ENCODE data around the gene PRPF40A.
A peak's percentile ranks its signal among the peaks of the same experiment; 100 is the strongest.

Gene PRPF40A

DNA sequence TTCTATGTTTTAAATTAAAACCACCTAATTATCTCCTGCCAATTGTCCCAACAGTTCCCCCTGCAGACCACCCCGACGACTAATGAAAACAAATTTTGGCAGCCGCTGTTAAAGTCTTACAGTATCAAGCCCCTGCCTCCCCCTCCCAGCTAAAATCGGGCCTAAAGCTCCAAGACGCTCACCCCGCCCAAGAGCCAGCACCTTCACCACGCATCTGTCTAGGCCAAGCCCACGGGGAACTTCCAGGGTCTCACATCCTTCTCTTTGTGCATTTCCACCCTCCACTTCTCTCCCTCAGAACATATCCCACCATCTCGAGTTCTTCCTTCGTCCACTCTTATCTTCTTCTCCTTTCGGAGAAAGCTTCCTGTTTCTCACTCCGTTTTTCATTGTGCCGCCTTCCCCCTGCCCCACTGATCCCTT, 445 bp downstream of the PRPF40A start:
- DNase-seq: no peak

DNA sequence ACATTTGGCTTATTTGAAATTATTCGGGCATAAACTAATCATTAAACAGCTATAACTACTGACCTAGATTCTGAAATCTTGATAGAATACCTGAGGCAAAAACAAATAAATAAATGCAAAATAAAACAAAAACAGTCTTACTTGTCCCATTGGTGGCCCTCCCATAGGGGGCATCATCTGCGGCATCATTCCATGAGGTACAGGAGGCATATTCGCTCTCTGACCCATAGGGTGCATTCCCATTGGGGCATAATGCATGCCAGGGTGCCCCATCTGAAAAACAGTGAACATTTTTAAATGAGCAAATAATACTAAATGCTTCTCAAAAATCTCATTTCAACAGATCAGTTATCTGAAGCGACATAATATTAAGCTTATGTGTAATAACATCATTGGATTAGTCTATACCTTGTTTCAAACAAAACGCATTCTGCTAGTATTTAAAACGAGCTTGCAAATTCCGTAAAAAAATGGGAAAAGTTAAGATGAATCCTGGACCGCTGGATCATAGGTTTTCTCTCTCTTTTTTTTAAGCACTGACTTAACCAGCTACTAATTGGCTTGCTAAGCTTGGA, 1.3 kb downstream of the PRPF40A start:
- DNase-seq: peak; percentile 50

DNA sequence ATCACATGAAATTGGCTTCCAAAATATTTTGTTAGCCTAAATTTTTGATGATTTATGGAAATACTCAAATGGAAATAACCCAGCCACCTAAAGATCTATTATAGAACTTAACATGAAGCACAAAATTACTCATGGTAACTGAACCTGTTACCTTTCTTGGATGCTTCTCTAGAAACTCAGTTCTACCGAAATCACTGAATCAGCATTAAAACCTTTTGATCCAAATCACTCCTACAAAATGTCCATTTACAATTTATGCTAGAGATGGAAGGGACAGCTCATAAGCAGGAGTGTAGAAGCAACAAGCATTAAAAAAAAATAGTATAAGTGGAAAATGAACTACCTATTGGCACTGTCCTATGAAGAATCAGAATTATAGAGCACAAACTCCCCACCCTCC, 2.1 kb downstream of the PRPF40A start:
- no peak for DNase-seq

DNA sequence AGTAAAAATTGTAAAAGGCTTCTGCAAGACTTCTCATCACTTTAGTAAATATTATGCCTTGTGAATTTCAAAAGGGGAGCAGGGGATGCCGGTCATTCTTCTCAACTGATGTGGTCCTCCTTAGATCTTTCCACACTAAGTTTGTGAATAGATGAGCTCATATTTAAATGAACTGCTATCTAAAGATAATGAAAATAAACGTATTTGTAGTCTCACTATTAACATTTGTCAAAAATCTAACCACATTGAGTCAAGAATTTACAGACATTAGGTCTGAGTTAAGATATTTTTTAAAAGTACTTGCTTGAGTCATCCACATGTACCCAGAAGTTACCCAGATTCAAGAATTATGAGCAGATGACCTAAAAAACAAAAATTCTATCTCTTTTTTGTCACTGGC, 6.5 kb downstream of the PRPF40A start:
- DNase-seq: no peak

DNA sequence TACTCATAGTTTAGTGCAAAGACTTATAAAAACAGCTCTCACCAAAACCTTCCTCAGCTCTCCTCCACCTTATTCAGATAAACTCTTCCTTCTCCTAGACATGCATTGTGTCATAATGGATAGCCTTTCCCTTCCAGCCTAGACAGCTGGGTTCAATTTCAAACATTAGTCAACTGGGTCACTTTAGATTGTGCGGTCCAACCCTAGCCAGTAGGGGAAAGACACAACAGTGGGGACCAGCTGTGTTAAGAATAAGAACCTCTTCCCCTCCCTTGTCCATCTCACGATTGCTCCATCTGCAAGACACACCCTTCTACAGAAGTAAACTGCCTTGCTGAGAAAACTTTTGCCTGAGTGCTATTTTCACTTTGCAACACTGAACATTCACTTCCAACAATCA, 8.5 kb downstream of the PRPF40A start:
- DNase-seq: no peak

DNA sequence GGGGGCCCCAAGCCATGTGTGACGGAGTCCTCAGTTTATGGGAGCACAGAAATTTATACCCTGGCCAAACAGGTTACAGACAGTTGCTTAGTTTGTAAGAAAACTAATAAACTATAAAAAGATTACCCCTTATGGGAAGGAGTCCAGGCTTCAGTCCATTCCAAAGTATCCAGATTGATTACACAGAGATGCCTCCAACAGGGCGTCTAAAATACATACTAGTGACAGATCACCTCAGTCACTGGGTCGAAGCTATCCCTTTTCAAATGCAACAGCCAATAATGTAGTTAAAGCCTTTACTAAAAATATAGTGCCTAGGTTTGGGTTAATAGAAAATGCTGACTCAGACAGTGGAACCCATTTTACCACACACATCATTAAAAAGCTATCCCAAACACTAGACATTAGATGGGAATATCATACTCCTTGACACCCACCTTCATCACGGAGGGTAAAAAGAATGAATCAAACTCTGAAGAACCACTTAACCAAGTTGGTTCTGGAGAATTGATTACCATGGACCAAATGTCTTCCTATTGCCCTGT, 10.7 kb downstream of the PRPF40A start:
- DNase-seq: no peak

DNA sequence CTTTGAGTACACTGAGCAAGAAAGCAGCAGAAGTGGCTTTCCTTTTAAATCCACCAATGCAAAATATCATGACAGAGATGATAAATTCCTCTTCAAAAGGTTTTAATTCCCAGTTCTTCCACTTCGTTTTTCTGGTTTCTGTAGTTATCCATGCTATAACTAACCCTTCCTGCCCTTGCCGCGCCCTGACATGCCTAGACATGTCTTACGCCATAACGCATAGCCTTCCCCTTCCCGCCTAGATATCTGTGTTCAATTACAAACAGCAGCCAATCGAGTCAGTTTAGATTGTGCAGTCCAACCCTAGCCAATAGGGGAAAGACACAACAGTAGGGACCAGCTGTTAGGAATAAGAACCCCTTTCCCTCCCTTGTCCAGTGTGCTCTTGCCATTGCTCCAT, 16.1 kb downstream of the PRPF40A start:
- DNase-seq: no peak

DNA sequence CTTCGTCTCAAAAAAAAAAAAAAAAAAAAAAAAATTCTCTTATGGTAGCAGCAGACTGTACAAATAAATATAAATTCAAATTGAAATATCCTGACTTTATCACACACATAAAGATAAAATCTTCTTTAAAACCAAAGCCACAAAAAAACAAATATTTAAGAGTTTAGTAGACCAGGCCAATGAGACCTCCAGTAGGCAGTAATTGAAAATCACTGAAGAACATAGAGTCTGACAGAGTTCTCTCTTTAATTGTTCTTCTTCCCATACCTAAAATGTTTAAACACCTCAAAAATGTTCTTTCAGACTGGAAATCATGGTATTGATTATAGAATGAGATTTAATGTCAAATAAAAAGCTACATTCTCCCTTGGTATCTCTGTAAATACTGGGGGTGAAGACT, 20.8 kb downstream of the PRPF40A start:
- DNase-seq: no peak

DNA sequence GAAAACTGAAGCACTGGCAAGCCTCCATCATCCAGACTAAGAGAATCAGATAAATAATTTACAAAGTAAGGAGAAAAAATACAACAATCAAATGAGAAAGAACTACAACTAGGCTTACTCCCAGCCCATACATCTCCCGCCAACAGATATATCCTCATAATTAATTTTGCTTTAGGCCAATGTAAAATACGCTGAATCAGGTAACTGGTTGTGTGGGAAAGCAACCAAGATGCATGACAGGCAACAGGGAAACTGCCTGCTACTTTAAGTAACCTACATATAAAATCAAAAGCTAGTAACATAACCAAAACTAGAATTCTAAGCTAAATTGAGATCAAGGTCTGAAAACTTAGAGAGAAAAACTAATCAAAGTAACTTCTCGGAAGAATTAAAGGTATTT, 21.5 kb downstream of the PRPF40A start:
- no peak for DNase-seq

DNA sequence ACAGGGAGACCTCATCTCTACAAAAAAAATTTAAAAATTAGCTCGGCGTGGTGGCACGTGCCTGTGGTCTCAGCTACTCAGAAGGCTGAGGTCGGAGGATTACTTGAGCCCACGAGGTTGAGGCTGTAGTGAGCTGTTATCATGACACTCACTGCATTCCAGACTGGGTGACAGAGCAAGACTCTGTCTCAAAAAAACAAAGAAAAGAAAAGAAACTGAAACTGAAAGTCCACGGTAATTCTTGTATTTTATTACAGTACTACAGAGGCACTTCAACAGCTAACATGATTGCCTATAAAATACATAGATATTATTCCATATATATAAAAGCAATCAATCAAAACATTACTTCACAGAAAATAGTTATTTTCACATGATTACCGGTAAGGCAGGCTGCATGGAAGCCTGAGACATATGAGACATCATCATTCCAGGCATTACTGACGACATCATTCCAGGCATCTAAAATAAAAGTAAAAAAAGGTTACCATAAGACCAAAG, 23.1 kb downstream of the PRPF40A start:
- peak; percentile 66 for DNase-seq

DNA sequence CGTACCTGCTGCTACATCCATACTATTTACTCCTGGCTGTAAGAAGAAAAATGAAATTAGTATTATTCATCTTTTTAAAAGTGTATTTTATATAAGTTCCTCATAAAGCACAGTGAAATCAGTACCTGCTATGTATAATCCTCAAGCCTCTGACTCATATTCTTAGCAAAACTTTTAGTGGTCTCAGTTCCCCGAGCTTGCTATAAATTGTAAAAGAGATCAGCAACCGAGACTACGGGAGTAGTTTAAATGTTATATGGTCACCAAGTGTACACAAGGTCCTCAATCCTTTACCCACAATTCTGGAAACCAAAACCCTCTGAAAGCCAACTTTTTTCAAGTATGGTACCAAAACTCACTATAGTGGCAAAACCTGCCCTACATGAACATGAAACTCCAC, 24.2 kb downstream of the PRPF40A start:
- DNase-seq: no peak

DNA sequence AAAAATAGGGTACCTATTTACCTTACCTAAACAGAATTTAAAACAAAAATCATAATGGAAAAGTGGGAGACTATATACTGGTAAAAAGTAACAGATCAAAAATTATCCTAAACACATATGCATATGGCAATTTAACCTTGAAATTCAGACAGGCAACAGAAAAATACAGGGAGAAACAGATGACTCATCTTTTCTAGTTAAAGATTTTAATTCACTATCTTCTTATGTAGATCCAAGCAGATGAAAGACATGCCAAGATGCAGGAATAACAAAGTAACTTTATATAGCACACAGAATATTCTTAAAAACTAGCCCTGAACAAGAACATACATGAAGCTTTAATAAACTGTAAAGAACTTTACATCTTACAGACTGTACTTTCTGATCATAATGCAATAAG, 30.9 kb downstream of the PRPF40A start:
- no peak for DNase-seq

DNA sequence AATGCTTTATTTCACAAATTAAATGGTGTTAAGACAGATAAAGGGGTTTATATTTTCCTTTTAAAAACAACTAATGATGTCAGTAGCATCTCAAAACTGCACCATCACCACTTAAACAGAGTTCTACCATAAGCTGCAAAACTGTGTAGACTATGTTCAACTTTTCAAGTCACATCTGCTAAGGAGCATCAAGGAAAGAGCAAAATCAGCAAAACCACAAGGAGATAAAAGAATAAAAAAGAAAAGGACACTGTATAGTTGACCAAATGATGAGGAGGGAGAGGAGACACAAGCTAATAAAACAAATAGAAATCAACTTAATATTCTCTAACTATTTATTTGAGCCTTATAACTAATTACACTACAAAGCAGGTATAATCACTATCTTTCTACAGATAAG, 33.9 kb downstream of the PRPF40A start:
- DNase-seq: no peak

DNA sequence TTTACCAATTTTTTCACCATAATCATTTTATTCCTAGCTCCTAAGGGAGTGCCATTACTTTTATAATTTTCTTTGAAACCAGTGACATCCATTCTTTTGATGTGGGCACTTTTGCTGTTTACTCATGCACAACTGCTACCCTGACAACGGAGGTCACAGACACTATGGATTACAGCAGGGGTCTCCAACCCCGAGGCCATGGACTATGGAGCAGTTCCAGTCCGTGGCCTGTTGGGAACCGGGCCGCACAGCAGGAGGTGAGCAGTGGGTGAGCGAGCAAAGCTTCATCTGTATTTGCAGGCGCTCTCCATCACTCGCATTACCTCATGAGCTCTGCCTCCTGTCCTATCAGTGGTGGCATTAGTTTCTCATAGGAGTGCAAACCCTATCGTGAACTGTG, 34.6 kb downstream of the PRPF40A start:
- no peak for DNase-seq

DNA sequence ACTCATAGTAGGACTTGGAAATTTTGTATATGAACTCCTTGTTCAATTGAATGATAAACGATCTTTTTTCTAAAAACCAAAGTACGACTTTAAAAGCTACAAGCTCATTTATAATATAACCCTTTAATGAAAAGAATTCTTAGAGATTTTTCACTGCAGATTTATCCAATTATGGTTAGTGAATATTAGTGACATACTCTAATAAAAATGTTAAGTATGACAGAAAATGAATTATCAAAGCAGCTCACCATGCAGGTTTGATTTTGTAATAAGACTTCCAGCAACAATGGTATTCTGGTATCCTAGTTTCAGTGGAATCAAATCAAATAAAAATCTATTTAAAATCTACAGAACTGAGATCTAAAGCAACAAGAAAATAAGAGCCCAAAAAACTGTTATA, 38.5 kb downstream of the PRPF40A start:
- no peak for DNase-seq

DNA sequence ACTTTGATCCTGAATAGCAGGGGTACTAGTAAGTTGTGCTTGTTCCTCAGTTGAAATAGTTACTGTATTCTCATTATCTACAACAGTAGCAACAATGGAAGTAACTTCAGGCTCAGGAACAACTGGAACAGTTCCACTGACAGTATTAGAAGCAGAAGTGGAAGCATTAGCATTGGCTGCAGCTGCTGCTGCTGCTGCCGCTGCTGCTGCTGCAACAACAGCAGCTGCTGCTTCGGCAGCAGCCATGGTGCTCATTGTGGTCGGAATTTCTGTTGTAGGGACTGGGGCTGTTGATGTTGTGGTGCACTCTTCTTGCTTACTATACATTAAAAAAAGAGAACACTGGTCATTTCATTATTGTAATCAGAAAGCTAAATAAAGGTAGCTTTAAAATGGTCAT, 40.8 kb downstream of the PRPF40A start:
- no peak for DNase-seq

DNA sequence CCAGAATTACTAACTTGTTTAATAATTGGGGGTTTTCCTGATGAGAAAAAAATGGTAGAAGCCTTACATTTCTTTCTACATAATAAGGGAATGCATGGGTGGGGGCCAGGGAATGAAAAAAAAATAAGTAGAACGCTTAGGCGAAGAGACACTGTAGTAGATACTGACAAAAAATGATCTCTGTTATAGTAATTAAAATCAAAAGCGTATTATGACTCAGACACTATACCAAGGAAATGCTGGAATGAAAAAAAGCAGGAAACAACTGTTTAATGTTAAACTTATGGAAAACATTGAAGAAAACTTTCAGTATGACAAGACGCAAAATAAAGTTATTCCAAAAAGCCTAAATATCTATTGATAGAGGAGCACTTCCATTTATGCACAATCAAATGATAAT, 42.9 kb downstream of the PRPF40A start:
- DNase-seq: no peak

DNA sequence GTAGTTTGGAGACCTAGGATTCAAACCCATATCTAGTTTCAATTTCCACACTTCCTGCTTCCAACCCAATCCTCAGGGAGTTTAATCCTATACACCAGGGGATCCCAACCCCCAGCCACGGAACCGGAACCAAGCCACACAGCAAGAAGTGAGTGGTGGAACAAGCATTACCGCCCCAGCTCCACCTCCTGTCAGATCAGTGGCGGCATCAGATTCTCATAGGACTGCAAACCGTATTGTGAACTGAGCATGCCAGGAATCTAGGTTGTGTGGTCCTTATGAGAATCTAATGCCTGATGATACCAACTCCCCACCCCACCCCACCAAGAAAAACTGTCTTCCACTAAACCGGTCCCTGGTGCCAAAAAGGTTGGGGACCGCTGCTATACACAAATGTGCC, 52.5 kb downstream of the PRPF40A start:
- DNase-seq: no peak

DNA sequence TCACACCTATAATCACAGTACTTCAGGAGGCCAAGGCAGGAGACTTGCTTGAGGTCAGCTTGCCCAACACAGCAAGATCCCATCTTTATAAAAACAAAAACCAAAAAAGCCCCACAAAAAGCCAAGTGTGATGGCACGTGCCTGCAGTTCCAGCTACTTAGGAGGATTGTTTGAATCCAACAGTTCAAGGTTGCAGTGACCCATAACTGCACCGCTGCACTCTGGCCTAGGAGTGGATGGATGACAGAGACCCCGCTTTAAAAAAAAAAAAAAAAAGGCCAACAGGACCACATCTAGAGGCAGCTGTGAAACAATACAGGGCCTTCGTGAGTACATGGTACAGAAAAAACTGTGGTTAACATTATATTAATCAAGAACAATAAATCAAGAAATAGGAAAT, 56.2 kb downstream of the PRPF40A start:
- DNase-seq: no peak

DNA sequence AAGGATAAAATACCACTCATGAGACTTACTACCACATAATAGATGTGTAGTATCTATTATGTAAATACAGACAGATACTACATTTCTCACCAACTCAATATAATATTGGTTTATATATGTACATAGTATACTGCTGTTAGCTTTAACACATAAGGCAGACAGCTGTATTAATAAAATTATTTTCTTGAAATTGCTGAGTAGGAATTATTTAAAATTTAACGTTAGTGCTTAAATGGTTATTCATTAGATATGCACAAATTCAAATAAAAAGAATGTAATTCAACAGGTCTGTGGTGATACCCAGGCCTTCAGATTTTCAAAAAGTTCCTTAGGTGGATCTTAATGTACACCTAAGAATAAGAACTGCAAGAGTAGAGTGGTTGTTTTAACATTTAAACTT, 59.0 kb downstream of the PRPF40A start:
- no peak for DNase-seq

DNA sequence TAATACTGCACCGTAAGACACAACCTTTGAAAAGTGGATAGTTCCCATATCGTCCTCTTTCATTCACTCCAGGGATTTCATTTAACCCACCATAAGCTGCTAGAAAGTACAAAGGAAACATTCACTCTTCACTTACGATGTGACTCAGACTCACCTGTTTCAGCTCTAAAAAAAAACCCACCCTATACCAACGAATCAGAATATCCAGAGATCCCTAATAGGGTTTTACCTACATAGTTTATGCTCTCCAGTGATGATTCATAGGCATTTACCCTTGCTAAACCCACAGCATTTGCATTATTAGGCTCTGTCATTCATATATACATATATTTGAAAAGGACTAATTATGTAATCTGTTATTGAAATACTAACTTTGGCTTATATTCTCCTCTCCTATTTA, 60.2 kb downstream of the PRPF40A start:
- no peak for DNase-seq

DNA sequence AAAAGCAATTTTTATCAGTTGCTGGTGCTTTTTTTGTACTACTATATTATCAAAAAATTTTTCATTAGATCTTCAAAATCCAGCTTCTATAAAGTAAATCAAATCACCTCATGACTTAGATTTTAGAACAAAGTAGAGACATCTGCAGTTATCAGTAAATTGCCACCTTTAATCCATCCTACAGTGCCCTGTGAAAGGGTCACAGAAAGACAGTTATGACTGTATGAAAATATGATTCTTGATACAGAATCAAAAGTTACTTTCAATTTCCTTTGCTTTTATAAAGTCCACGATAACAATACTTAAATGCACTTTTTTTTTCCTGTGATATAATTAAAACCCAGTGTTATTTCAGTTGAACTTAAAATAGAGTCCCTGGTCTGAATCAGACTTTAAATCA, 61.4 kb downstream of the PRPF40A start:
- no peak for DNase-seq

DNA sequence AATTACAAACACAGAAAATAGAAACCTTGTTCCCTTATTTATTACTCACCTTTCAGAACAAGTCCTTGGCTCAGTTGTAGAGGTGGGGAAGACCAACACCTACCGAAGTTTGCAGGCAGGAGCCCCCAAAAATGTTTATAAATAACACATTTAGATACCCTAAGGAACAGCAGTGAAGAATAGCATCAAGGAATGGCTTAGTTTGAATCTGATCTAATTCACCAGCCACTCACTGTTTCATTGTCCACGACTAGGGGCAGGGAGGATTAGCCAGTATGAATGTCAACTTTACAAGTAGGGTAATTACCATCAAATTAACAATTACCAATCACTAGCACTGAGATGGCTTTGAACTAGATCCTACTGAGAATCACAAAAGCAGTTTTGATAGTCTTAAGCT, 65.4 kb downstream of the PRPF40A start:
- no peak for DNase-seq

DNA sequence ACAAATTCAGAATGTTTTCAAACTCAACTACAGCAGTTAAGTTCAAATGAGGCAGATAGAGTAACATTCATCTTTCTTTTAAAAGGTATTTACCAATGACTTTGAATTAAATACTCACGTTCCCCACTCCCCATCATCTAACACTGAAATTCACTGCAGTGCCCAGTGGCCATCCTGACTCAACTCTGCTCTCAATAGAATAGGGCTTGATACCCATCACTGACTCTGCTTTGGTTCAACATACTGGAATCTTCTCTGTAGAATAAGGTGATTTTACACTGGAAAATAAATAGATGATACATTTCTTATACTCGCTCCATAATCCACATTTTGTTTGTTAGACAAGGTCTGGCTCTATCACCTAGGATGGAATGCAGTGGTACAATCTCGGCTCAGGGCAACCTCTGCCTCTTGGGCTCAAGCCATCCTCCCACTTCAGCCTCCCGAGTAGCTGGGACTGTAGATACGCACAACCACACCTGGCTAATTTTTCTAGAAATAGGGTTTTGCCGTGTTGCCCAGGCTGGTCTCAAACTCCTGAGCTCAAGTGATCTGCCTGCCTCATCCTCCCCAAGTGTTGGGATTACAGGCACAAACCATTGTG, 66.4 kb downstream of the PRPF40A start:
- no peak for DNase-seq

DNA sequence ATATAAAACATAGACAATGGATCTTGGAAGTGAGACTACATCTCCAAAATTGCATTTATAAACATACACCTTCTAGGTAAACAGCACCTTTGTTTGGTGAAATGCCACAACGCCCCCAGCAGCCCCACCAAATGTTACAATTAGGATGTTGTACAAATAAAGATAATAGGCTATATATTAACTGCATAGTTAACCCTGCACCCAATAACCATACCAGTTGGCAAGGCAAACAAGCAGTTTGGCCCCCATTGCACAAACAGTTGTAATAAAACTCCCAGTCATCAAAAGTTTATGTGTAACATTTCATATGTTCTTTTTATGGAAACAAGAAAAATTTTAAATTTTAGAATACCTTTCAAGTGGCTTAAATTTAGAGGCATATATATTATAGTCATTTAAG, 67.3 kb downstream of the PRPF40A start:
- no peak for DNase-seq
